ENCODE measurements around the gene NR6A1.

The NR6A1 gene

GRCh38 chr9:124675261-124676158, 95.6 kb downstream of the NR6A1 start:
- no peaks in the 10 kb centered on the region for H3K36me3 ChIP-seq (ENCODE audit: control insufficient read depth, insufficient read depth, low read length)
- no peaks in the 10 kb centered on the region for H3K27me3 ChIP-seq (replicated peaks; ENCODE audit: control insufficient read depth, insufficient read depth, low read length, poor library complexity, severe bottlenecking)
- no peak overlapping the region for H3K4me3 ChIP-seq (ENCODE audit: insufficient read depth, low read depth, low read length, poor library complexity, severe bottlenecking)
- DNase-seq = no peak
- peaks cover 4% of the 10 kb centered on the region for H3K4me1 ChIP-seq (ENCODE audit: control insufficient read depth, insufficient read depth, low read length, poor library complexity, severe bottlenecking)
- H3K9me3 ChIP-seq (ENCODE audit: control insufficient read depth, low read length) = no peaks in the 10 kb centered on the region
- no peak overlapping the region for H3K27ac ChIP-seq (ENCODE audit: insufficient read depth, low read length, poor library complexity, severe bottlenecking)

DNA sequence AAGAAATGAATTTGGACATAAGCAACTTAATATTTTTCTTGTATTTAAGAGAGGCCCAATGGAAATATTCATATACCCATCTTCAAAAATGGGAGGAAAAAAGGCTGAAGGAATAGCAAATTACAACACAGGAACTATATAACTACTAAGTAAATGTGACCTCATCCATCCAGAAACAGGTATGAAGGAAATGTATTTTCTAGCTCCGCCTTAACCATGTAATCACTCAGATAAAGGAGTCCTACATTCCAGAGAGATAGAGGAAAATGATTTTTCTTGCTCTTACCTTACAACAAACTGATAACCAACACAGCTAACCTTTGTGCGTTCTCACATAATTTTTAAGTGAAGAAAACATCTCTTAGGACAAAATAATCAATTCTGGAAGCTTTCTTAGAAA, 96.5 kb downstream of the NR6A1 start:
- Histone ChIP-seq H3K4me3 (ENCODE audit: insufficient read depth, low read depth, low read length, poor library complexity, severe bottlenecking) (no peak overlapping the region), H3K27ac (ENCODE audit: insufficient read depth, low read length, poor library complexity, severe bottlenecking) (no peak overlapping the region), H3K36me3 (ENCODE audit: control insufficient read depth, insufficient read depth, low read length) (no peaks in the 10 kb centered on the region), H3K9me3 (ENCODE audit: control insufficient read depth, low read length) (no peaks in the 10 kb centered on the region), H3K4me1 (ENCODE audit: control insufficient read depth, insufficient read depth, low read length, poor library complexity, severe bottlenecking) (peaks cover 4% of the 10 kb centered on the region), H3K27me3 (replicated peaks; ENCODE audit: control insufficient read depth, insufficient read depth, low read length, poor library complexity, severe bottlenecking) (no peaks in the 10 kb centered on the region)
- DNase-seq = no peak

DNA sequence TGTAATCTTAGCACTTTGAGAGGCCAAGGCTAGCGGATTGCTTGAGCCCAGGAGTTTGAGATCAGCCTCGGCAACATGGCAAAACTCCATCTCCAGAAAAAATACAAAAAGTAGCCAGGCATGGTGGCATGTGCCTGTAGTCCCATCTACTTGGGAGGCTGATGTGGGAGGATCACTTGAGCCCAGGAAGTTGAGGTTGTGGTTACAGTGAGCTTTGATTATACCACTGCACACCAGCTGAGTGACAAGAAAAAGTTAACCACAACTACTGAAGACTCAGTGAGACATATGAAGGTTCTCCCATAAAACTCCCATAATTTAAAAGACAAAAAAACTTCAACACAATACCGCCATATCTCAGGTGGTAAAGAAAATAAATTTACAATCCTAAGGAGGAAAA, 98.0 kb downstream of the NR6A1 start:
- Histone ChIP-seq H3K27ac (ENCODE audit: insufficient read depth, low read length, poor library complexity, severe bottlenecking) (no peak overlapping the region), H3K9me3 (ENCODE audit: control insufficient read depth, low read length) (no peaks in the 10 kb centered on the region), H3K4me1 (ENCODE audit: control insufficient read depth, insufficient read depth, low read length, poor library complexity, severe bottlenecking) (peaks cover 4% of the 10 kb centered on the region), H3K27me3 (replicated peaks; ENCODE audit: control insufficient read depth, insufficient read depth, low read length, poor library complexity, severe bottlenecking) (no peaks in the 10 kb centered on the region), H3K4me3 (ENCODE audit: insufficient read depth, low read depth, low read length, poor library complexity, severe bottlenecking) (no peak overlapping the region), H3K36me3 (ENCODE audit: control insufficient read depth, insufficient read depth, low read length) (no peaks in the 10 kb centered on the region)
- no peak for DNase-seq

DNA sequence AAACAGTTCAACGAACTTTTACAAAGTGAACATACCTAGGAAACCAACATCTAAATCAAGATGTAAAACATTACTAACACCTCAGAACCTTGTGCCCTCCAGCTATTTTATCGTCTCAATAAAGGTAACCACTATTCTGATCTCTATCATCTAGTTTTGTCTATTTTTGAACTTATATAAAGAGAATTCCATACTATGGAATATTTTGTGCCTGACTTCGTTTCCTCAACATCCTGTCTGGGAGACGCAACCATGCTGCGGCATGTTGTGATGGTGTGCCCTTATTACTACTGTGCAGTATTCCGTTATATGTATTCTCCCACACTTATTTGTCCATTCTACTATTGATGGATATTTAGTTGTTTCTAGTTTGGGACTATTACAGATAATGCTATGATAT, 99.2 kb downstream of the NR6A1 start:
- H3K27me3 ChIP-seq (replicated peaks; ENCODE audit: control insufficient read depth, insufficient read depth, low read length, poor library complexity, severe bottlenecking) = no peaks in the 10 kb centered on the region
- H3K4me3 ChIP-seq (ENCODE audit: insufficient read depth, low read depth, low read length, poor library complexity, severe bottlenecking) = no peak overlapping the region
- no peaks in the 10 kb centered on the region for H3K9me3 ChIP-seq (ENCODE audit: control insufficient read depth, low read length)
- no peak for DNase-seq
- H3K27ac ChIP-seq (ENCODE audit: insufficient read depth, low read length, poor library complexity, severe bottlenecking) = no peak overlapping the region
- no peaks in the 10 kb centered on the region for H3K36me3 ChIP-seq (ENCODE audit: control insufficient read depth, insufficient read depth, low read length)
- peaks cover 4% of the 10 kb centered on the region for H3K4me1 ChIP-seq (ENCODE audit: control insufficient read depth, insufficient read depth, low read length, poor library complexity, severe bottlenecking)

- Histone ChIP-seq H3K36me3 (ENCODE audit: control insufficient read depth, insufficient read depth, low read length) (no peaks in the 10 kb centered on the region), H3K4me1 (ENCODE audit: control insufficient read depth, insufficient read depth, low read length, poor library complexity, severe bottlenecking) (no peaks in the 10 kb centered on the region), H3K4me3 (ENCODE audit: insufficient read depth, low read depth, low read length, poor library complexity, severe bottlenecking) (no peak overlapping the region), H3K27ac (ENCODE audit: insufficient read depth, low read length, poor library complexity, severe bottlenecking) (no peak overlapping the region), H3K9me3 (ENCODE audit: control insufficient read depth, low read length) (no peaks in the 10 kb centered on the region), H3K27me3 (replicated peaks; ENCODE audit: control insufficient read depth, insufficient read depth, low read length, poor library complexity, severe bottlenecking) (peaks cover 6% of the 10 kb centered on the region)
- no peak for DNase-seq
Observed at GRCh38 chr9:124666642-124667041, 104.5 kb downstream of the NR6A1 start.

GRCh38 chr9:124665391-124666058, 105.6 kb downstream of the NR6A1 start:
- no peaks in the 10 kb centered on the region for H3K36me3 ChIP-seq (ENCODE audit: control insufficient read depth, insufficient read depth, low read length)
- no peak overlapping the region for H3K27ac ChIP-seq (ENCODE audit: insufficient read depth, low read length, poor library complexity, severe bottlenecking)
- H3K4me3 ChIP-seq (ENCODE audit: insufficient read depth, low read depth, low read length, poor library complexity, severe bottlenecking) = no peak overlapping the region
- H3K9me3 ChIP-seq (ENCODE audit: control insufficient read depth, low read length) = no peaks in the 10 kb centered on the region
- H3K4me1 ChIP-seq (ENCODE audit: control insufficient read depth, insufficient read depth, low read length, poor library complexity, severe bottlenecking) = no peaks in the 10 kb centered on the region
- peaks cover 10% of the 10 kb centered on the region for H3K27me3 ChIP-seq (replicated peaks; ENCODE audit: control insufficient read depth, insufficient read depth, low read length, poor library complexity, severe bottlenecking)
- DNase-seq = no peak

DNA sequence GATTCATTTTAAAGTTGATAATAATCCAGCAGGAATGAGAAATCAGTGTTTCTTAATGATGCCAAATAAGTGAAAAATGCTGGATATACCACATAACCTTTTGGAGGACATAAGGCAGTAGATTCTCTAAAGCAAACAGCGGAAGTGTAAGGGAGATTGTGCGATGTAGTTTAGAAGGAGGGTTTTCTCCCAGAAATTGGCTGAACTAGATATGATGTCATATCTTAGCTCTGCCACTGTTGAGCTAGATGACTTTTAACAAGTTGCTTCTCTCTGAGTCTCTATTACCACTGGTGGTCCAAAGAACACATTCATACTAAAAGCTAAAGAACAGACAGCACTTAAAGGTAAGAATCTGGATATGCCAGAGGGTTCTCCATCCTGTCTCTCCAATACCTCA, 107.0 kb downstream of the NR6A1 start:
- Histone ChIP-seq H3K27ac (ENCODE audit: insufficient read depth, low read length, poor library complexity, severe bottlenecking) (no peak overlapping the region), H3K27me3 (replicated peaks; ENCODE audit: control insufficient read depth, insufficient read depth, low read length, poor library complexity, severe bottlenecking) (peaks cover 10% of the 10 kb centered on the region)
- DNase-seq = no peak

DNA sequence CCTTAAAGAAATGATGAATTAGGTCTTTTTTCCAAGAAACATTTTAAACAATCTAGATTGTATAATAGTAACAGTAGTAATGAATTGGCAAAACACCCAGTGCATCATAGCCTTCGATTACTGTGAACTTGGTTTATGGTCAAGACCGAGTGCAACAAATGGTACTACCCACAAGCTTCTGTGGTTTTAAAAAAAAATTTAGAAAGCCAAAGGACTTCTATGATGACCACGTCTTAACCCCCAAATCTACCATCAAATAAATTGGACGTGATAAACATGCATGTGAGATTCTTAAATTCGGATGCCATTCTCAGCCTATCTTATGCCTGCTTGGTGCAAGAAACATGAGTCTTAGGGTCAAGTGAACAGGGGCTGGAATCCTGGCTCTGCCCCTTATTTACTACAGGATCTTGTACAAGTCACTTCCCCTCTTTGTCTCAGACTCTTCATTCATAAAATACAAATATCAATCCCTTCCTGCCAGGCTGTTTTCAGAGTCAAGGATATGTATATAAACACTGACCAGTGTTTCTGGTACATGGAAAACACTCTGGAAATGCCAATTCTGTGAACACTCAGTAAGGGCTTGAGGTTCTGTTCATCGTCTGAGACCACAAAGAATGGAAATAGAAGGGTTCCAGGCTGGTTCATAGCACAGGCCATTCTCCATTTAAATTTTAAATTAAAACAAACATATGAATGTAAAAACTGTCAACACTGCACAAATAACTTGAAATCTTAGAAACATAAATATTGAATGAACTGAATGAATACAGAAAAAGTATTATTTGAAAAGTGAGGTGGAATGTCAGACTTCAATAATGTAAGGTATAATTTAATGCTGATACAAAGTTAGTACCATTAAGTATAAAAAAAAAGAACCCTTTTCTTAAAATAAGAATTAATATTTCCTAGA, 107.8 kb downstream of the NR6A1 start:
- no peak overlapping the region for H3K4me3 ChIP-seq (ENCODE audit: insufficient read depth, low read depth, low read length, poor library complexity, severe bottlenecking)
- H3K27me3 ChIP-seq (replicated peaks; ENCODE audit: control insufficient read depth, insufficient read depth, low read length, poor library complexity, severe bottlenecking) = peaks cover 10% of the 10 kb centered on the region
- no peak for DNase-seq
- H3K9me3 ChIP-seq (ENCODE audit: control insufficient read depth, low read length) = no peaks in the 10 kb centered on the region
- no peaks in the 10 kb centered on the region for H3K36me3 ChIP-seq (ENCODE audit: control insufficient read depth, insufficient read depth, low read length)
- no peak overlapping the region for H3K27ac ChIP-seq (ENCODE audit: insufficient read depth, low read length, poor library complexity, severe bottlenecking)
- no peaks in the 10 kb centered on the region for H3K4me1 ChIP-seq (ENCODE audit: control insufficient read depth, insufficient read depth, low read length, poor library complexity, severe bottlenecking)

More for the DNA sequence above, 107.0 kb downstream of the NR6A1 start:
- Histone ChIP-seq H3K4me3 (ENCODE audit: insufficient read depth, low read depth, low read length, poor library complexity, severe bottlenecking) (no peak overlapping the region), H3K36me3 (ENCODE audit: control insufficient read depth, insufficient read depth, low read length) (no peaks in the 10 kb centered on the region), H3K9me3 (ENCODE audit: control insufficient read depth, low read length) (no peaks in the 10 kb centered on the region), H3K4me1 (ENCODE audit: control insufficient read depth, insufficient read depth, low read length, poor library complexity, severe bottlenecking) (no peaks in the 10 kb centered on the region)

GRCh38 chr9:124662561-124662960, 108.5 kb downstream of the NR6A1 start:
- Histone ChIP-seq H3K36me3 (ENCODE audit: control insufficient read depth, insufficient read depth, low read length) (no peaks in the 10 kb centered on the region), H3K4me3 (ENCODE audit: insufficient read depth, low read depth, low read length, poor library complexity, severe bottlenecking) (no peak overlapping the region), H3K27me3 (replicated peaks; ENCODE audit: control insufficient read depth, insufficient read depth, low read length, poor library complexity, severe bottlenecking) (peaks cover 10% of the 10 kb centered on the region), H3K9me3 (ENCODE audit: control insufficient read depth, low read length) (no peaks in the 10 kb centered on the region), H3K27ac (ENCODE audit: insufficient read depth, low read length, poor library complexity, severe bottlenecking) (no peak overlapping the region), H3K4me1 (ENCODE audit: control insufficient read depth, insufficient read depth, low read length, poor library complexity, severe bottlenecking) (no peaks in the 10 kb centered on the region)
- DNase-seq = no peak

Measured in effector memory CD4-positive, alpha-beta T cell (primary cell).